Rectal smooth muscle tissue (tissue), 1 donor: Measurements from ENCODE around the gene KIRREL2.

ENCODE experiments used
- H3K27ac ChIP-seq: one replicate; pipeline ENCODE4 v1.7.0; 2013; ENCODE audit warnings: low read depth, low read length, inconsistent platforms
- H3K27me3 ChIP-seq: one replicate; pipeline ENCODE4 v1.7.0; 2013; ENCODE audit warnings: low read length; ENCODE audit not compliant: control insufficient read depth, insufficient read depth
- H3K36me3 ChIP-seq: one replicate; pipeline ENCODE4 v1.7.0; 2013; ENCODE audit warnings: low read length; ENCODE audit not compliant: control insufficient read depth, insufficient read depth
- H3K4me1 ChIP-seq: one replicate; pipeline ENCODE4 v1.7.0; 2013; ENCODE audit warnings: low read length; ENCODE audit not compliant: control insufficient read depth, insufficient read depth
- H3K4me3 ChIP-seq: one replicate; pipeline ENCODE4 v1.7.0; 2013; ENCODE audit warnings: low read length
- H3K9ac ChIP-seq: one replicate; pipeline ENCODE4 v1.7.0; 2013; ENCODE audit warnings: low read length

The KIRREL2 gene

GRCh38 chr19:35856546-35857149 is at the start of gene KIRREL2:
Gene KIRREL2 (plus strand): TSS chr19:35856911. CDS start chr19:35857120, 209 bp downstream.
- peak within 1 kb of the TSS; percentile 40 for H3K4me3 ChIP-seq
- H3K27ac ChIP-seq = no peak within 1 kb of the TSS
- peaks cover 41% of the 10 kb centered on the region for H3K27me3 ChIP-seq

GRCh38 chr19:35807633-35808032 is 49.1 kb upstream of the KIRREL2 start:
- H3K27ac ChIP-seq = no peak overlapping the region
- H3K4me3 ChIP-seq = no peak overlapping the region
- no peaks in the 10 kb centered on the region for H3K27me3 ChIP-seq
- no peak overlapping the region for H3K9ac ChIP-seq
- H3K36me3 ChIP-seq = no peaks in the 10 kb centered on the region
- no peaks in the 10 kb centered on the region for H3K4me1 ChIP-seq

More at GRCh38 chr19:35856546-35857149, at the start of gene KIRREL2:
- Histone ChIP-seq H3K4me1 (no peaks in the 10 kb centered on the region), H3K36me3 (no peaks in the 10 kb centered on the region), H3K9ac (no peak within 1 kb of the TSS)

DNA sequence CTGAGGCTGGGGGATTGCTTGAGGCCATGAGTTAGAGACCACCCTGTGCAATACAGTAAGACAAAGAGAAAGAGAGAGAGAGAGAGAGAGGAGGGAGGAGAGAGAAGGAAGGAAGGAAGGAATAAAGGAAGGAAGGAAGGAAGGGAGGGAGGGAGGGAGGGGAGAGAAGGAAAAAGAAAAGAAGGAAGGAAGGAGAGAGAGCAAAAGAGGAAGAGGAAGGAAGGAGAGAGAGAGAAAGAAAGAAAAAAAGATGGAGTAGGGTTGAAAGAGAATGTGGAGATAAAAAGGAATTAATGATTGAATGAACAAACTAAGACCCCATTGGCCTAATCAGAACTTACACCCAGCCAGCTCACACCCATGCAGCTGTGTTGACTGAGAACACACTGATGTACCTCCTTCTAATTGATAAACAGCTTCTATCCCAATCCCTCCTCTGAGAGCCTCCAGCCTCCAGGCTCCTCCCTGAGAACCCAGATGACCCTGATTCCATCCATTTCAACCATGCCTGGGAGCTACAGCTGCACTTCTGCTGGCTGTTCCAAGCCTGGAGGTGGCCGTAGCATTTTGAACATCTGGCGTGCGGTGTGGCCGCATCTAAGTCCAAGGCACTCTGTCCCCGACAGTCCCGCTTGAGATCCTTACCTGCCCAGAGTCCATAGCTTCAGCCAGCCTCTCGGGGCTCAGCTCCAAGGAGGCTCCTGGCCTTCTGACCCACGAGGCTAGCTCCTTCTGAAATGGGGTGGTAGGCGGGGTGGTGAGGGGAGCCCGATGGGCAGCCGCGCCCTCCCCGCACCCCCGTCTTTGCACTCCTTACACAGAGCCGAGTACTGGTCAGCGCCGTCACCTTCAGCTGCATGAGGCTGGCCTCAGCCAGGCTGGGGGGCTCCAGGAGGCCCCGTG is 45.1 kb upstream of the KIRREL2 start:
- no peak overlapping the region for H3K9ac ChIP-seq
- H3K36me3 ChIP-seq = no peaks in the 10 kb centered on the region
- H3K27ac ChIP-seq = no peak overlapping the region
- H3K27me3 ChIP-seq = no peaks in the 10 kb centered on the region
- H3K4me3 ChIP-seq = no peak overlapping the region
- no peaks in the 10 kb centered on the region for H3K4me1 ChIP-seq

DNA sequence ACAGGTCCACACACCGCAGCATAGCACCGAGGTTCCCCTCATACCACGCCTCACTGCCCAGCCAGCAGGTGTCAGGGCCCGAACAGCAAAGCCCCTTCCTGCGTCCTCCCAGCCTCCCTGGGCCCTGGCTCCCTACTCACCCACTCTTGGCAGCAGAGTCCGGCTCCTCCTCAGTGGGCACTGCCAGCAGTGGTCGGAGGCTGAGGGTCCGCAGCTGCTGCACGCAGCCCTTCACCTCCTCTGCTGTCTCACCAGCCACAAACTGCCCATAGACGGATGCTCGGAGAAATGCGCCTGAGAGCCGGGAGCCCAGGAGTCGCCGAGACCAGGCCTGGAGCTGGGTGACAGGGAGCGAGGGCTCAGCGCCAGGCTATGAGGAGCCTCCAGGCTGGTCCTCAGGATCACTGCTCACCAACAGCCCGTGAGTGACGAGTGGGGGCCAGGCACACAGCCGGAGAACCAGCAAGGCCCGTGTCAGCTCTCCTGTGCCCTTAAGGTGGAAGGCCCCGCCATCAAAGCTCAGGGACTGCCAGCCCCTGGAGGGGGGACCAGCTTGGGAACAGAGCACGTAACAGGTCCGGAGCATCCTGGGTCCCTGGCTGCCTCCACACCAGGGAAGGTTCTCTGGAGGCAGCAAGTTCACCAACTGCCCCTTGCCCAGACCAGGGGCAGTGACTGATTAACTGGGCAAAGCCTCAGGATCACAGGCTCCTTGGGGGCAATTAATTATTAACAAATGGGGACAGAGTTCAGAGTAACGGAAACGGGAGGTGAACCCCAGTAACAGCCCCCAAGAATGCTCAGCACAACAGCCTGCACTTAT is 44.3 kb upstream of the KIRREL2 start, which contains the start of gene PRODH2:
Gene PRODH2, minus strand, starts transcription at position 626 of the 823 bp plus-strand sequence. Its CDS starts 40 bp downstream, at position 586.
- Histone ChIP-seq H3K36me3 (no peaks in the 10 kb centered on the region), H3K4me1 (no peaks in the 10 kb centered on the region), H3K9ac (no peak within 1 kb of the TSS), H3K27me3 (no peaks in the 10 kb centered on the region), H3K4me3 (no peak within 1 kb of the TSS), H3K27ac (no peak within 1 kb of the TSS)

GRCh38 chr19:35813043-35813890 is 43.4 kb upstream of the KIRREL2 start:
- Histone ChIP-seq H3K9ac (no peak overlapping the region), H3K36me3 (no peaks in the 10 kb centered on the region), H3K4me1 (no peaks in the 10 kb centered on the region), H3K4me3 (no peak overlapping the region), H3K27me3 (no peaks in the 10 kb centered on the region), H3K27ac (no peak overlapping the region)

DNA sequence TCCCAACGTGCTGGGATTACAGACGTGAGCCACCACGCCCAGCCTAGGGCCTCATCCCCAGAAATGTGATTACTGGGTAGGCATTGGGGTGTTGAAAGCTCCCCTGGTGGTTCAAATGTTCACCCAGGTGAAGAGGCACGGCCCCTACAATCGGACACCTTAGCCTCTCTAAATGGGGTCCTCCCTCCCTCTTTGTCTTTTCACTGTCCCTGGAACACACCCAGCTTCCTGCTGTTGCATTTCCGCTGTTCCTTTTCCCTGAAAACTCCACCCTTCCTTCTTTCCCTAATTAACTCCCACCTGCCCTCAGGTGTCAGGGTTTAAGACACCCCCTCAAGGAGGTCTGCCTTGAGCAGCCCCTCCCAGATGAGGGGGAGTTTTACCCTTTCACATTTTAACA is 40.4 kb upstream of the KIRREL2 start:
- H3K4me1 ChIP-seq = no peaks in the 10 kb centered on the region
- no peak overlapping the region for H3K4me3 ChIP-seq
- H3K27me3 ChIP-seq = no peaks in the 10 kb centered on the region
- no peak overlapping the region for H3K27ac ChIP-seq
- H3K36me3 ChIP-seq = no peaks in the 10 kb centered on the region
- no peak overlapping the region for H3K9ac ChIP-seq

- Histone ChIP-seq H3K27me3 (no peaks in the 10 kb centered on the region), H3K4me1 (no peaks in the 10 kb centered on the region)
Measured at GRCh38 chr19:35816846-35817245, 39.9 kb upstream of the KIRREL2 start.

DNA sequence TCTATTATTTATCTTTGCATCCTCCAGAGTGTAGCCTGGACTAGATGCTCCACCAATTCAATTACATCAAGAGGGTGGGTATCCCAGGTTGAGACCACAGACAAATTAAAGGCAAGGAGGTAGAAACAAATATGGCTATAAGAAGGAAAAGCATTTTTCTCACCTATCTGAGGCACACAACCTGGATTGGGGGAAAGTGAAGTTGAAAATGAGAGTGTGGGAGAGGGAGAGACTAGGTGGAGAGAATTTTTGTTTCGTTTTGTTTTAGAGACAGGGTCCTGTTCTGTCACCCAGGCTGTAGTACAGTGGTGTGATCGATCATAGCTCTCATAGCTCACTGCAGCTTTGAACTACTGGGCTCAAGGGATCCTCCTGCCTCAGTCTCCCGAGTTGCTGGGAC is 38.3 kb upstream of the KIRREL2 start:
- H3K36me3 ChIP-seq = no peaks in the 10 kb centered on the region
- no peaks in the 10 kb centered on the region for H3K27me3 ChIP-seq
- H3K27ac ChIP-seq = no peak overlapping the region
- H3K9ac ChIP-seq = no peak overlapping the region
- H3K4me1 ChIP-seq = no peaks in the 10 kb centered on the region
- H3K4me3 ChIP-seq = no peak overlapping the region

More at GRCh38 chr19:35816846-35817245, 39.9 kb upstream of the KIRREL2 start:
- H3K4me3 ChIP-seq = no peak overlapping the region
- H3K9ac ChIP-seq = no peak overlapping the region
- H3K36me3 ChIP-seq = no peaks in the 10 kb centered on the region
- H3K27ac ChIP-seq = no peak overlapping the region

GRCh38 chr19:35822579-35822978 is 34.1 kb upstream of the KIRREL2 start:
- Histone ChIP-seq H3K4me3 (no peak overlapping the region), H3K36me3 (no peaks in the 10 kb centered on the region), H3K9ac (no peak overlapping the region), H3K4me1 (no peaks in the 10 kb centered on the region), H3K27ac (no peak overlapping the region), H3K27me3 (no peaks in the 10 kb centered on the region)

GRCh38 chr19:35824150-35824549 is 32.6 kb upstream of the KIRREL2 start:
- Histone ChIP-seq H3K4me3 (no peak overlapping the region), H3K27me3 (no peaks in the 10 kb centered on the region), H3K27ac (no peak overlapping the region), H3K4me1 (no peaks in the 10 kb centered on the region), H3K9ac (no peak overlapping the region), H3K36me3 (no peaks in the 10 kb centered on the region)

DNA sequence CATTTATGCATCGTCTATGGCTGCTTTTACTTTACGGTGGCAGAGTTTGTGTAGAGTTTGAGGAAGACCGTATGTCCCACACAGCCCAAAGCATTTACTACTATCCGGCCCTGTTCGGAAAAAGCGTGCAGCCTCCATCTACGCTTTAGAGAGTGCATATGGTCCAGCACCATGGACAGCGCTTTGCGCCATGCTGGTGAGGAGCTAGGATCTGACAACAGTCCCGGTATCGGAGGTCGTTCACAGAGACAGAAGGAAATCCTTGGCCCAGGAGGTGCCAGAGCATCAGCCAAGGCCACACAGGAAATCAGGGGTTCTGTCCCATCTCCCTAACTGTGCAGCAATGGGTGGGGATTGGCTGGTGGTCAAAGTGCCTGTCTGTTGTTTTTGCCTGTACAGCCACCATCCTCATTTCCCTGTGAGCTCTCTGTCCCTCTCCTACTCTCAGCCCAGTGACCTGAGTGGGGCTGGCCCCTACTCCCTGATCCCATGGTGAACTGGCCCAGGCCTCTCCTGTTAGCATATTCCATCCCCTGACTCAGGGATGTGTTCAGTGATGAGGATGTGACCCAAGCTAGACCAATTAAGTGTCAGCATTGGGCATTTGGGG is 27.9 kb upstream of the KIRREL2 start:
- H3K27ac ChIP-seq = no peak overlapping the region
- H3K27me3 ChIP-seq = no peaks in the 10 kb centered on the region
- no peak overlapping the region for H3K4me3 ChIP-seq
- no peaks in the 10 kb centered on the region for H3K4me1 ChIP-seq
- H3K9ac ChIP-seq = no peak overlapping the region
- H3K36me3 ChIP-seq = no peaks in the 10 kb centered on the region
